Cardiac muscle cell (in vitro differentiated cells and primary cell): ENCODE results near the gene CYSTM1. TPM values are rescaled to one million over a fixed set of nuclear protein-coding genes. Genes with fewer than 3 reads are reported as not detected.
"Not testable (repeated sequence)": the region's sequence is repeated elsewhere in the genome, so short reads cannot be mapped to it uniquely, and the experiment has no call there.

ENCODE experiments used
- DNase-seq, 2 donors: peaks; one replicate each; pipeline versions ENCODE4 v3.0.0 to v3.0.0-alpha.2; 2010 to 2017; ENCODE audit warnings: low read depth in 1 of 2, low spot score in 1 of 2
- H3K27ac ChIP-seq: fragments of 200-600 bp; sonication (generic); 2 replicates; pipeline ENCODE4 v1.5.1; 2016
- H3K27me3 ChIP-seq: fragments of 200-600 bp; sonication (generic); 2 replicates; pipeline ENCODE4 v1.6.0; 2016; ENCODE audit warnings: control low read depth
- H3K36me3 ChIP-seq: fragments of 200-600 bp; sonication (generic); 2 replicates; pipeline ENCODE4 v1.5.1; 2016; ENCODE audit warnings: control low read depth
- H3K4me1 ChIP-seq: fragments of 200-600 bp; sonication (generic); 2 replicates; pipeline ENCODE4 v1.8.1; 2017; ENCODE audit warnings: low read depth, mild to moderate bottlenecking, mixed run types
- H3K4me3 ChIP-seq: fragments of 200-600 bp; sonication (generic); 2 replicates; pipeline ENCODE4 v1.5.1; 2016; ENCODE audit warnings: mild to moderate bottlenecking
- H3K9me3 ChIP-seq: fragments of 200-600 bp; sonication (generic); 2 replicates; pipeline ENCODE4 v1.5.1; 2017; ENCODE audit warnings: low read depth, mild to moderate bottlenecking, control low read depth
- CTCF ChIP-seq: IDR thresholded peaks from 2 replicates; pipeline ENCODE4 v1.5.1; 2012; ENCODE audit warnings: low read depth, mild to moderate bottlenecking, low read length
- polyA plus RNA-seq: library from polyadenylated mRNA; unstranded; fragments of >200 nt; fragmentation: Nextera tagmentation; extraction: Ambion mirVana; gene quantifications from 2 replicates; pipeline ENCODE4 v1.2.1, GENCODE V29; 2016
- total RNA-seq: library from RNA; depleted of rRNA; stranded (reverse); fragments of >200 nt; gene quantifications from 2 replicates; pipeline ENCODE4 v1.2.3, GENCODE V29; 2016

CYSTM1 gene
- total and polyA plus RNA-seq, 2 experiments from 2014 or later, result 31.8 to 83.7 TPM

GRCh38 chr5:140196115-140196814 lies 21.3 kb downstream of the CYSTM1 start:
- no peak for TF ChIP-seq CTCF
- Histone ChIP-seq H3K36me3 (no peaks in the 10 kb centered on the region), H3K4me1 (peaks cover 5% of the 10 kb centered on the region), H3K27me3 (no peaks in the 10 kb centered on the region), H3K27ac (no peak overlapping the region), H3K9me3 (no peaks in the 10 kb centered on the region), H3K4me3 (no peak overlapping the region)
- DNase-seq, result peak in 1 of 2 donors; percentile 69

- Histone ChIP-seq H3K36me3 (no peaks in the 10 kb centered on the region), H3K9me3 (no peaks in the 10 kb centered on the region), H3K4me3 (no peak overlapping the region), H3K4me1 (no peaks in the 10 kb centered on the region), H3K27me3 (no peaks in the 10 kb centered on the region), H3K27ac (no peak overlapping the region)
- no peak for TF ChIP-seq CTCF
- DNase-seq, result no peak
Observed at GRCh38 chr5:140197023-140197422, 22.0 kb downstream of the CYSTM1 start.

- H3K27me3 ChIP-seq, H3K27ac ChIP-seq: not testable (repeated sequence)
Observed at GRCh38 chr5:140198915-140199314, 23.9 kb downstream of the CYSTM1 start.

GRCh38 chr5:140202078-140202477 lies 27.1 kb downstream of the CYSTM1 start:
- Histone ChIP-seq H3K27ac (no peak overlapping the region), H3K9me3 (no peaks in the 10 kb centered on the region), H3K27me3 (no peaks in the 10 kb centered on the region), H3K4me3 (no peak overlapping the region), H3K4me1 (no peaks in the 10 kb centered on the region), H3K36me3 (no peaks in the 10 kb centered on the region)
- no peak for DNase-seq
- no peak for TF ChIP-seq CTCF

More at GRCh38 chr5:140198915-140199314, 23.9 kb downstream of the CYSTM1 start:
- H3K36me3 ChIP-seq, H3K9me3 ChIP-seq, H3K4me1 ChIP-seq, DNase-seq, H3K4me3 ChIP-seq: not testable (repeated sequence)

GRCh38 chr5:140202610-140203009 lies 27.6 kb downstream of the CYSTM1 start:
- Histone ChIP-seq H3K27me3 (no peaks in the 10 kb centered on the region), H3K27ac (no peak overlapping the region), H3K4me3 (no peak overlapping the region), H3K9me3 (no peaks in the 10 kb centered on the region), H3K4me1 (no peaks in the 10 kb centered on the region), H3K36me3 (no peaks in the 10 kb centered on the region)
- no peak for TF ChIP-seq CTCF
- no peak for DNase-seq

GRCh38 chr5:140205216-140205615 lies 30.2 kb downstream of the CYSTM1 start:
- Histone ChIP-seq H3K4me1 (no peaks in the 10 kb centered on the region), H3K4me3 (no peak overlapping the region), H3K27me3 (no peaks in the 10 kb centered on the region), H3K36me3 (no peaks in the 10 kb centered on the region), H3K27ac (peak overlapping the region; percentile 48), H3K9me3 (no peaks in the 10 kb centered on the region)
- DNase-seq, result peak in 1 of 2 donors; percentile 30
- no peak for TF ChIP-seq CTCF
